HG02759 (cell line): ENCODE measurements around the gene SMYD3.

ENCODE experiments used
- ATAC-seq: cut with Tn5 transposase; IDR thresholded peaks from one replicate; pipeline ENCODE4 v1.9.1; 2021; ENCODE audit warnings: mild to moderate bottlenecking, moderate library complexity; ENCODE audit not compliant: unreplicated experiment

Gene SMYD3

DNA sequence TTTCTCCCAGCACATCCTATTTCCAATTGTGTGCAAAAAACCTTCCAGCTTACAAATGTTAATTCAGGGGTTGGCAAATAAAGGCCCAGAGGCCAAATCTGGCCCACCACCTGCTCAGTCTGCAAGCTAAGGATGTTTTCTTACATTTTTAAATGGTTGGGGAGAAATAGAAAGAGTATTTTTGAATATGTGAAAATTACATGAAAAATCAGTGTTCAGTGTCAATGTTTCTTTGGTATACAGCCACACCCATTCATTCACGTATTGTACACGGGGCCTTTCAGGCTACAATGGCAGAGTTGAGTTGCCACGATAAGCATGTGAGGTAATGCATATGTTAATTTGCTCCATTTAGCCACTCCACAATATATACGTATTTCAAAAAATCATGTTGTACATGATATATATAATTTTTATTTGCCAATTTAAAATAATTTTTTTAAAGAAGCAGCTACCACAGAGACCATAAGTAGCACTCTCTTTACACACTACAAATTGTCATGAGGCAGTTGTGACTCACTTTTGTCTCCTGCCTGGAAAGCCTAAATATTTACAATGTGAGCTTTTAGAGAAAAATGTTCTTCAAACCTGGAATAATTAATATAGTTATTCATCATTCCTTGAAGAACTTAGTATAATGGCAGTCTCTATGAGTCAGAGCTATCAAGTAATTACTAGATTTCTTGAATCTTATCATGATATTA lies 189.6 kb downstream of the SMYD3 start:
- no peak for ATAC-seq

DNA sequence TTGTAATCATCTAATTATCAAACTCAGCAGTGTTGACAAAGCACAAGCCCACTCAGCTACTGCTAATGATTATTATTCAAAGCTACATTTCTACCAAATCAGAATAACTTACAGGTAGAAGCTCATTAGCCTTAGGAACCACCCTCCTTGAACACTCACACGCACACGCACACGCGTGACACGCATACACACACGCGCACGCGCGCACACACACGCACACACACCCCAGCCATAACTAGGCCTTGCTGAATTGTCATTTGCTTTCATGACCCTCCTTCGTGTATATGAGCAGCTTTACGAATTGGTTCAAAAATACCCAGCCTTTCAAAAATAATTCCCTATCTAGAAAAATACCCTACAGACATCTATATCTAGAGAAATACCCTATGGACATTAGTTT lies 195.6 kb downstream of the SMYD3 start:
- ATAC-seq, result no peak

DNA sequence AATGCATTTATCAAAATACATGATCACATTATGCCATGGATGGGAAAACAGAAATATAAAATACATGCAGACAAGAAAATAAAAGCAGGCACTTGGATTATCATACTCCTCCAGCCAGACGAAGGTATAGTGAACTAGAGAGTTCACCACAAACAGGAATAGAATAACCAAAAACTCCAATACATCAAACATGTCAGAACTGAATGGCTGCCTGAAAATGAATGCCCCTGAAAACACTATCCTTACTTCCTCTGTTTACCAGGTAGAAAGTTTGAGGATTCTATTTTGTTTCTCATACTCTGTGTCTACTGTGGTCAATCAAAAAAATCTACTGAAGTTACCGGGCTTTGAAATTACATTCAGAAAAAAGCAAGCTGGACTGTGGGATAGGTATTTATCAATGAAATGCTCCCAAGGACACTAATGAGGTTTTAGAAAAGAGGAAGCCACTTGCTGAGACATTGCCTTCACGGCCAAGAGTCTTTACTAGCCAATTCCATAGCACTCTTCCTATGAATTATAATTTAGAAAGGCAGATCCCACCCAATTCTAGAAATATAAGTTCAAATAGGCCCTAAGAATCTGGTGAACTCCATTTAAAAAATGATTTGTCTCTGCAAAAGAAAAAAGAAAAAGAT lies 197.7 kb downstream of the SMYD3 start:
- no peak for ATAC-seq

DNA sequence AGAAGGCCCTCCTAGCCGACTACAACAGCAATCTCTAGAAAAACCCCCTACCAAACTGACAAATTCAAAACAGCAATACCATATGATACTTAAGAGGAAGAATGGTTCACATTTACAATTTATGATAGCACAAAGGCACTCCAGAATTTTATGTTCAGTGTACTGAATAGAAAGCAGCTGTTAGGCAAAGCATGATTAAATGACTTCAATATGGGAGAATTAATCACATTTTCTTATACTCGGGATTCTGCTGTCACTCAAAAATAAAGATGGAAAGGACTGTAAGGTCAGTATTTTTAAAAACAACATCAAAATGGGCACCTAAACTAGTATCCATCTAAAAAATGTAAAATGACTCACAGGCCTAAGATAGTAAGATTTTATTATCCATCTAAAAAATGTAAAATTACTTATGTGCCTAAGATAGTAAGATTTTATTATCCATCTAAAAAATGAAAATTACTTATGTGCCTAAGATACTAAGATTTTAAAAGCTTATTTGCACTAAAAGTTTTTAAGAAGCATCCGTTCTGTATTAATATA lies 198.5 kb downstream of the SMYD3 start:
- ATAC-seq, result no peak

DNA sequence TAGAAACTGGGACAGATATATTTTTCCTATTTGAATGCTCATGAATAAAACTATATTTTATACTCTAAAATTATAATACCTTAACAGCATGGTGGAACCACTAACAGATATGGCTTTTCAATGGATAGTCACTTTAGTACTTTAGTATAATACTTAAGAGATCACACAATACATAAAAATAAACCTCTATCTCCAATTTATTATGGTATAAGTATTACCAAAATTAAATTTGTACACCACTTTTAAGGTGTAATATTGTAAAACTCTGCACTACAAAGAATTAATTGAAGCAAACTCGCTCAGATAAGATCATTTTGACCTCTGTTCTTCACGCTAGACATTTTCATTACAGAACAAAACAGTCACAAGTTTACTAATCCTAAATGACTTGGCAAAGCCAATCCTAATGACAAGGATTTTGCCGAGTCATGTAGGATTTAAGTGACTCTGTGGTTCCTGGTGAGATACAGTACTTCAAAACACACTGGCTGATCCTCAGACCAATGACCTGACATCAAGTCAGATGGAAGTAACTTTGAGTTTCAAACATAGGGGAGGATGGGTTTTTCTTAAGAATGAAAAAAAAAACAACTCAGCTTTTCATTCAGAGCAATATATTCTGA lies 200.6 kb downstream of the SMYD3 start:
- ATAC-seq, result no peak

DNA sequence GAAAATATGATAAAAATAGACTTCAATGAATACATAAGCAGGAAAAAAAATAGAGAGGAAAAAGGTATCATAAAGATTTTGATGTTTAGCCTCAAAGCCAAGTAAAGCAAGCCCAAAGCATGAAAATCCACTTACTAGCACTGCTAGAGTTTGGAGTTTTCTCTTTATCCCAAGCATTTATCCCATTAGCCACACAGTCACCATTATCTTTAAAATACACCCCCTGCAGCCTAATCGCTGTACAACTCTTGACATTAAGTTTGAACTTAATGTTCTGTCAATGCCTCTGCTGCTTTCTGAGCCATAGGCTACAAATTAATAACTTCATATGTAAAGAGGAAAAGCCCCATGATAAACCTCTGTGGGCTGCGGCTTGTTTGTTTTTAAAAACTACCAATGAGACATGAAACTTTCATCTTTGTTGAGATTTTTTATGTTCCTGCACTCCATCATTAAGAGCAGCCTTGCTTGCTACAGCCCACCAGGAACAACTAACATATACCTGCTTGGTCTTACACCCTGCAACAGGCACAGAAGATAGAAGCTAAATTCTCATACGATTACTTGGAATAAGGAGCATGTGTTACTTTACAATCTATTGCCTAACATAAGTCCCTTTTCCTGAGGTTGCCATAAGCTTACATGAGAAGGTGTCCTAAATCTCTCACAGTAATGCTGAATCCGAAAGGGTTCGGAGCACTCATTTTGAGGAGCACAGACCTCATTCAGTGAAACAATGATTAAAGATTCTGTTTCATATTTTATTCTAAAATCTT lies 202.4 kb downstream of the SMYD3 start:
- no peak for ATAC-seq

DNA sequence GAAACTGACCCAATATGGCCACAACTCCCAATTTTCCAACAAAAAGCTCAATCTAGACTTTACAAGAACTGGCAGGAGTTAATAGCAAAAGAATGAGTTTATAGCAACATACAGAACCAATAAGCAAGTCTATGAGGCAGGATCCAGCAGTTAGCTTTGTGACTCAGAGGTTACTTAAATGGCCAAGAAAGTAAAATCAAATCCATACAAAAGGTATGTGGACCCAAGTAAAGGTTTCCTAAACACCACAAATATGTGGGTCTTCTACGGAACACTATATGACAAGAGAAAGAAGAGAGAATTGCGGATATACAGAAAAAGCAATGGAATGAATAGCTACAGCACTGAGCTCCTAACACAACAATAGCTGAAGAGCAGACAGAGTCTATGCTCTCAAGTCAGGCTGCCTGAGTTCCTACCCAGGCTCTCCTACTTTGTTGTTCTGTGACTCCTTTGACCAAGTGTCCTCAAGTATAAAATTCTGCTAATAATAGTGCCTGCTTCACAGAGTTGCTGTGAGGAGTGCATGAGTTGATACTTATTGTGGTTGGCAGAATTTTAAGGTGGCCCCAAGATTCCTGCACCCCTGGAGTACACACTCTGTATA lies 204.3 kb downstream of the SMYD3 start:
- no peak for ATAC-seq

DNA sequence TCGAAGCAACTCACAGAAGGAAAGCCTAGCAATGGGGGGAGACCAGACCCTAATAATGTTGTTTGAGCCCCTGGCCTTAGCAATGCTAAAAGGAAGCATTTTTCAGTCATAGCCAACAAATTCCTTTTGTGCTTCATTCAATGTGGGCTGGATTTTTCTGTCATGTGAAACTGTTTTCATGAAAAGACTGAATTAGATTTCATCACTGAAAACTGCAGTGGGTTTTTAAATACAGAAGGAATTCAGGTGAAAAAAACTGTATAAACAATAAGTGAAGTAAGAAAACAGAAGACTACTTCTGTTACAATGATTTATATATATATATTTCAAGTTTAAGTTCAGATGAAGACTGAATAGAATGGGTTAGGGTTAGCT lies 204.8 kb downstream of the SMYD3 start:
- no peak for ATAC-seq

DNA sequence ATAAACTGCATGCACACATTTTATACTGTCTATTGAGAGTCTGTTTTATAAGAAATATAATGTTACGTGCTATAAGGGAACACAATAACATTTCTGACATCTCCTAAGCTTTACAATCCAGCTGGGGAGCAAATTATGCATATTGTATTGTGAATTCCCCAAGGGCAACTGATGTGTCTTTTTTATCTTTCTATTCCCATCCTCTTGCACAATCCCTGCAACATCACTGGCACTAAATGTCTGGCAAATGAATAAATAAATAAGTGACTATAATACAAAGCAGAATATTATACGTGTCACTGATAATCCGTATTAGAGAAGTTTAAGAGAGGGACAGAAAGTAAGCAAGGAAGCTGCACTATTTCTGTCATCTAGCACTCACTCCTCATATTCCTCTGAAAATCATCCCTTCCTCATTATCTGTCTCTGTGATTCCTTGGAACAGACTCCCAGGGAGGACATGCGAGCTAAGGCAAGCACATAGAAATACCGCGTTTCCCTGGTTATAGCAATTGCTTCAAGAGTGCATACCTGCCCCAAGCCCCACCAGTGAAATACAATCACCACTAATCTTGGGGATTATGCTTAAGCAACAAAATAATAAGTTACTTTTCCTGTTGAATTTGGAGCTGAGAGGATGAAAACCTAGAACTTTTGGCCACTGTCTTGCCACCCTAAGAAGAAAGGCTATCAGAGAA lies 205.4 kb downstream of the SMYD3 start:
- no peak for ATAC-seq

DNA sequence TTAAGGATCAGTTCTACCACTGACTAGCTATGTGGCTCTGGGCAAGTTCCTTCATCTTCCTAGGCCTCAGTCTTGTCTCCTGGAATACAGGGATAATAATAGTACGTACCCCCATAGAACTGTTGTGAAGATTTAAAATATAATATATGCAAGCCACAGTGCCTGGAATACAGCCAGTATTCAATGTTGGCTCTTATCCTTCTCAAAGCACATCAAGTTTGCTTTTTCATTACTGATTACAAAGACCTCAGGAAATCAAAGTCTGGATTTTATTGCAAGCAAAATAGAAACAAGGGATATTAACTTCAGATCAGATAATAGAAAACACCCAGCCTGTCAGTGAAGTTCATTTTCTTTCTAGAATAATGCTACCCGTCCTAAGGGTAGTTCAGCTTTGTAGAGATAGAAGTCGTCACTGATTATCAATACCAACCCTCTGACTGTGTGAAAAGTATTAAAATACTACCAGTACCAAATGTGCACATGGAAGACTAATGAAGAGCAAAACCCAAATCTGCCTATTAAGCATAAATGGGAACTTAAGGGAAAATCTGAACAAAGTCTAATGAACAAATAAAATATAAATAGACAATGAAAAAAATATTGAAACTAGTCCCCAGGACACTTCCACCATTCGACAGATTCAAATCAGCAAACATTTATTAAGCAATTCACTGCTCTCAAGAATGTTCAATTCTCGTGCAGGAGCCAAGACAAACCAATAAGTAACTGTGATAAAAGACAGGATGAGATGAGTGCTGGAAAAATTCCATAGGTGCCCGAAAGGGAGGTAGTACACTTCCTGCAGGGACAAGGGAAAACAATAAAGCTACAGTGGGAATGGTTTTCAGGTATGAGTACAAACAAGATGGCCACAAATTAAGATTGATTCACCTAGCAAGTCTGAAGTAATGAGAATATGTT lies 206.2 kb downstream of the SMYD3 start:
- ATAC-seq, result no peak

DNA sequence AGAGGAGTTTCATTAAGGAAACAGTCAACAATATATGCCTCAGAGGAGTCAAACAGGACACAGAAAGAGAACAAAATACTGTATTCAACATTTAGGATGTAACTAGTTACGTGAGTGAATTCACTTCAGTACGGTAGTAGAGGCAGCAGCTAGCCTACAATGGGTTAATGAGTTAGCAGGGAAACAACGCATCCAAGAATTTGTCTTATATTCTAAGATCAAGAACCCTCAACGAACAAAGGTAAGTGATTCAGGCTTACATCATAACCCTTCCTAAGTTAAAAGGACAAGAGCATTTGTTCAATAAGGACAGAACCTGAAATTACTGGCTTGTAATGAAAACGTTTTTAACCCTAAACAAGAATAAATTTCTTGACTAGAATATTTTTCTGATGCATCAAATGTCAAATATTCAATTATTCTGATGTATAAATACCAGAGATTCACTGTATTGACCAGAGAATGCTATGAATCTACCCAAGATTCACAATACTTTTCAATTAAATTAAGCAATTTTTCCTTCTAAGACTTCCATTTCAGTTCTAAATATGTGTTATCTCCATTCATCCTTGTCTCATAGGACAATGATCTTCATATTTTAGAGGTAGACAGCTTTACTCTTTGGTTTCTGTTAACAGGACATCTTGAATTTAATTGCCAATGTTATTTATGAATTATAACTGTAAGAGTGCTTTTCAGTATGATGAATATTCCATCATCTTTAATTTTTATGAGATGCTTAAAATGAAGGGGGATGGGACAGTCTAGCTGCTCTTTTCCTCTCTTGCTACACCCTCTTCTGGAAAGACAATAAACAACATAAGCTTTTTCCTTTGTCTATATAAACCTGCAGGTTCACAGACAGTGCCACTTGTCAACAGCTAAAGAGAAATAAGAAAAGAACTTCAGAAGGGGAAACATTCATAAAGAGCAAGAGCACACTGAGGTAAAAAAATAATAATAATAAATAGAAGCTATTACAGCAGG lies 209.5 kb downstream of the SMYD3 start:
- ATAC-seq, result no peak

DNA sequence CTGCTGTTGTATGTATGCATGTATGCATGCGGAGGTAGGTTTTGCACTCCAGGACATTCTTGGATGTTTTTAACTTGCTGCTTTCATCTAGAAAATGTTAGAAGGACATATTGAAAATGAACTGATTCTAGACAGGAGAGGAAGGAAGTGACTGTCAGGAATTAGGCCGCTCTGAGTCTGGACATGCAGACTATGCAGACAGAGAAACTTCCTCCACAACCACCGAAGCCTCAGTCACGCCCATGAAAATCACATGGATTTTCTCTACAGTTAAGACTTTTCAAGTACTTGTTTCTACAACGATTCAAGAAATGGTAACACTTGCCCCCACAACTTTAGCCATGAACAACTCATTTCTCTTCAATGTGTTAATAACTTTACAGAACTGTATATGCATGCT lies 211.1 kb downstream of the SMYD3 start:
- ATAC-seq, result no peak

DNA sequence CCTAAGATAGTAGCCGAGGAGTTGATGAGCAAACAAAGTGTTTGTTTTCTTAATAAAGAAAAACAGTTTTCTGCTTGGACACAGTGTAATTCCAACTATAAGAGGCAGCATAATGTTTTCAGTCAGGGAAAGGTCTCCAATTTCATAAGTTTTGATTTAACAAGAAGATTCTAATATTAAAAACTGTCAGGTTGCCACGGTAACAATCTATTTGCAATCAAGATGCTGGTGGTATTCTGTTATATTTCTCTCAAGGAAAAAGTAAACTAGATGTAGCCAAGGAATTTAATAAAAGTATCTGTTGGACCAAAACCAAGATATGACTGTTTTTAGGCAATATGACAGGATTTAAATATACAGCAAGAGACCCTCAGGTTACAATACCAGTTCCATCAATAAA lies 211.7 kb downstream of the SMYD3 start:
- no peak for ATAC-seq

DNA sequence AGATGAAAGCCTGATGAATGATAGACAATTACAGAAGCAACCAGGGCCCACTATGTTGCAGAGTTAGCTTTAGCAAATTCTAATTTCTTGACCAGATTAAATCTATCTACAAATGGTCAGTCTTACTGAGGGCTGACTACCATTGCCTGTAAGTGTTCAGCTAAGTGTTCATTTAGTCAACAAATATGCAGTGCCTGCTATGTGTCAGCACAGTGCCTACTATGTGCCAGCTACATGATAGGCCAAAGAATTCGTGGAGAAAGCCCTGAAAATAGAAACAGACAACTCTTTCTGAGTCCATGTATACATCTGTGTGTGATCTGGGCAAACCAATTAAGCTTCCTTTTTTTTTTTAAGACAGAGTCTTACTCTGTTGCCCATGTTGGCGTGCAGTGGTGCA lies 212.8 kb downstream of the SMYD3 start:
- no peak for ATAC-seq

DNA sequence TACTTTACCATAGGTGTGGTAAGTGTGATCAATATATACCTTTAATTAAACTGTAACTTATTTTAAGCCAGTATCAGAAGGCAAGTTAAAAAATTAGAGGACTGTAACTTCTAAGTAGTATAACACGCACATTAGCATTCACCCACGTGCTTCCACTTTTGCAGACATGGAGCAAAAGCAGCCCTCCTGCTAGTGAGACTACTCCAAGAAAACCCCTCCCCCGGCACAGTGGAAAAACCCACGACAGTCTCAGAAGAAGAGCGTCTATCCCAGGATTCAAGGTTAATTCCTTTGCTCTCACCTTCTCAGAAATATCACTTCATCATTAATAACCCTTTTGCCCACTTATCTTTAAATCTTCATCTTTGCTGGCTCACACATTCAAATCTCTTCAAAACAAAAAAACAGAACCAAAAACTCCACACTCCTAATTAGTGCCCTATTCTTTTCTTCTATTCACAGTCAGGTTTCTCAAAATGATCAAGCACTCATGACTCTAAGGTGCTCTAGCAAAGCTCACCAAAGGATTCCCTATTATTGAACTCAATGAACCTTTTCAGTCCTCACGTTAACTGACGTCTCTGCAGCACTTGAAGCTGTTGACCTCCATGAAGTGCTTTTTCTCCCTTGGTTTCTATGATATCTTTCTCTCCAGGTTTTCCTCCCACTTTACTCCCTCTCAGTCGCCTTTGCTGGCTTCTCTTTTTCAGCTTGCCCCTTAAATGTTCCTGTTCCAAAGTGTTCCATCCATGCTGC lies 213.5 kb downstream of the SMYD3 start:
- ATAC-seq, result no peak

DNA sequence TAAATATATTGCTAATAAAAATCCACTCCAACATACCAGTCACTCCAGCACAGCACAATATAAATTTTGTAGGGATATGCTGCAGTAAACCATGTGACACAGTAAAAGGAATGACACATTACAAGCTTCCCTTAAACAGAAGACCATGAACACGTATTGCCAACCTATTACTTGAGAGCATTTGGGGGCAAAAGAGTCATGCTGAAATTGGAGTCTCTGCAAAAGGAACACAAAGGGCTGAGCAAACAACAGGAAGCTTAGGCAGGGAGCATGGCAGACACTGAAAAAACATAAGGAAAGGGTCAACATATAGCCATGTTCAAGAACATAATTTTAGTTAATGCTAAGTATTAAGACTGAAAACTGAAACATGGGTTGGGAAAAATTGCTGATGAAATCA lies 214.5 kb downstream of the SMYD3 start:
- ATAC-seq, result no peak

DNA sequence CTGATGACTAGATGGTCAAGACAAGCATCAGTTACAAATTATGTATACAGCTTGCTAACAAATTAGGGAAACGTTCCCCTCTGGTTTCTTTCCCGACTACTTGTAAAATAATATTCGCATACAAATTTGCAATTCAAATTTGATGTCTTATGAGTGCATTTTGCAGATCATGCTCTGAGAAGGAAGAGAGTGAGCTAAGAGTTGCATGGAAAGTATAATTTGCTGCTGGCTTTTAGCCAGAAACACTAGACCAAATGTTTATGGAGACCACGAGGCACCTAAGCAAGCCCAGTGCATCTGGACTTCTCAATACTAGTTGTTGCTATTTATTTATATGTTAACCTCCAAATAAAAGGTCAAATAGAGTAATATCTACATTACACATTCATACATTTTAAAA lies 216.0 kb downstream of the SMYD3 start:
- no peak for ATAC-seq
